GM23248 (cell line): Measurements from ENCODE around the gene EPHB3.

ENCODE experiments used
- EZH2 ChIP-seq: fragments of 200-600 bp; sonication (generic); IDR thresholded peaks from 2 replicates; pipeline ENCODE4 v1.6.1; 2018; ENCODE audit warnings: antibody characterized with exemption, mild to moderate bottlenecking; ENCODE audit not compliant: insufficient read depth, poor library complexity, severe bottlenecking
- EZH2phosphoT487 ChIP-seq: fragments of 200-600 bp; sonication (generic); IDR thresholded peaks from 2 replicates; pipeline ENCODE4 v1.6.1; 2018; ENCODE audit warnings: antibody characterized with exemption, moderate library complexity, mild to moderate bottlenecking, low read depth; ENCODE audit not compliant: insufficient read depth

DNA sequence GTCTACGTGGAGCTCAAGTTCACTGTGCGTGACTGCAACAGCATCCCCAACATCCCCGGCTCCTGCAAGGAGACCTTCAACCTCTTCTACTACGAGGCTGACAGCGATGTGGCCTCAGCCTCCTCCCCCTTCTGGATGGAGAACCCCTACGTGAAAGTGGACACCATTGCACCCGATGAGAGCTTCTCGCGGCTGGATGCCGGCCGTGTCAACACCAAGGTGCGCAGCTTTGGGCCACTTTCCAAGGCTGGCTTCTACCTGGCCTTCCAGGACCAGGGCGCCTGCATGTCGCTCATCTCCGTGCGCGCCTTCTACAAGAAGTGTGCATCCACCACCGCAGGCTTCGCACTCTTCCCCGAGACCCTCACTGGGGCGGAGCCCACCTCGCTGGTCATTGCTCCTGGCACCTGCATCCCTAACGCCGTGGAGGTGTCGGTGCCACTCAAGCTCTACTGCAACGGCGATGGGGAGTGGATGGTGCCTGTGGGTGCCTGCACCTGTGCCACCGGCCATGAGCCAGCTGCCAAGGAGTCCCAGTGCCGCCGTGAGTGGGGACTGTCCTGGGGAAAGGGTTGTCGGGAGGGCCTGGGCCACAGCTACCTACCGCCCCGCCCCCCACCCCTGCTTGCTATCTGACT, 11.2 kb downstream of the EPHB3 start:
- TF ChIP-seq EZH2phosphoT487 (no peak), EZH2 (no peak)
